HepG2 (cell line): ENCODE data around the gene BDP1. TPM values are rescaled to one million over a fixed set of nuclear protein-coding genes. Genes with fewer than 3 reads are reported as not detected.
"Not testable (repeated sequence)": the region's sequence is repeated elsewhere in the genome, so short reads cannot be mapped to it uniquely, and the experiment has no call there.

Experiments used
- ATAC-seq: fragments of 200-7000 bp; cut with Tn5 transposase; 3 replicates; pipeline ENCODE4 v1.9.1; 2020; ENCODE audit warnings: mild to moderate bottlenecking, moderate library complexity
- BruUV-seq: library from RNA; stranded (reverse); fragments of 400-500 nt; replicated peaks from 2 replicates; lab custom pipeline; 2021; lab: Mats Ljungman, UMichigan
- CTCF ChIA-PET: fragments of 300-600 bp; formaldehyde crosslinking; extraction: SDS; loops from one replicate; lab custom pipeline; 2021; ENCODE audit warnings: low total read pairs, inconsistent platforms, low intra/inter-chr PET ratio; lab: Yijun Ruan, JAX
- POLR2A ChIA-PET: fragments of 350-600 bp; sonication (Branson Sonifier 250); formaldehyde crosslinking; loops from one replicate; lab custom pipeline; 2020; ENCODE audit warnings: antibody characterized with exemption, inconsistent platforms; lab: Yijun Ruan, JAX
- DNase-seq: peaks from one replicate; pipeline ENCODE4 v3.0.0-alpha.2; 2015; ENCODE audit warnings: low spot score
- FAIRE-seq: peaks from 3 replicates; lab custom pipeline; 2011; peaks lifted over from hg19 to GRCh38; lab: Jason Lieb, UNC
- H2AFZ ChIP-seq: one replicate; pipeline ENCODE4 v1.6.1; 2011; ENCODE audit warnings: low read length, inconsistent platforms
- H3K27ac ChIP-seq: fragments of 300-600 bp; 3 replicates; pipeline ENCODE4 v1.8.0; 2011; ENCODE audit warnings: mixed run types, mild to moderate bottlenecking, mixed read lengths, low read length, inconsistent platforms; ENCODE audit not compliant: insufficient read depth; ENCODE audit errors: extremely low read length
- H3K27me3 ChIP-seq, 2 experiments: fragments of 200-600 bp in 1 of 2; 2 replicates in 1 of 2; 3 replicates in 1 of 2; pipeline versions ENCODE4 v1.6.0 to v1.8.0; 2011; ENCODE audit warnings: low read length in 2 of 2, mild to moderate bottlenecking in 2 of 2, moderate library complexity in 2 of 2, inconsistent platforms in 1 of 2; ENCODE audit not compliant: insufficient read depth in 2 of 2, control insufficient read depth in 1 of 2
- H3K36me3 ChIP-seq, 2 experiments: fragments of 200-600 bp in 1 of 2; replicated peaks in 1 of 2; 2 replicates in 1 of 2; 3 replicates in 1 of 2; pipeline versions ENCODE4 v1.5.1 to v1.8.0; 2011; ENCODE audit warnings: low read length in 2 of 2, inconsistent platforms in 1 of 2; ENCODE audit not compliant: insufficient read depth in 2 of 2, control insufficient read depth in 1 of 2
- H3K4me1 ChIP-seq: 2 replicates; pipeline ENCODE4 v1.5.1; 2012; ENCODE audit warnings: low read length, inconsistent platforms; ENCODE audit not compliant: insufficient read depth
- H3K4me2 ChIP-seq: 2 replicates; pipeline ENCODE4 v1.6.0; 2011; ENCODE audit warnings: low read depth, low read length, inconsistent platforms
- H3K4me3 ChIP-seq, 3 experiments: fragments of 200-600 bp in 1 of 3; sonication (generic), shearing (Covaris generic) in 1 of 3; replicated peaks in 1 of 3; 2 replicates each; pipeline ENCODE4 v1.5.1; 2011 to 2016; ENCODE audit warnings: low read length in 3 of 3, inconsistent platforms in 2 of 3, low read depth in 2 of 3, mild to moderate bottlenecking in 2 of 3, control low read depth in 1 of 3, mixed read lengths in 1 of 3; ENCODE audit not compliant: insufficient read depth in 1 of 3
- H3K79me2 ChIP-seq: one replicate; pipeline ENCODE4 v1.6.1; 2011; ENCODE audit warnings: low read length, inconsistent platforms; ENCODE audit not compliant: insufficient read depth
- H3K9ac ChIP-seq: 2 replicates; pipeline ENCODE4 v1.6.0; 2011; ENCODE audit warnings: mild to moderate bottlenecking, low read depth, low read length, inconsistent platforms; ENCODE audit not compliant: insufficient read depth
- H3K9me3 ChIP-seq: 2 replicates; pipeline ENCODE4 v1.5.1; 2012; ENCODE audit warnings: mild to moderate bottlenecking, low read length
- H4K20me1 ChIP-seq: 2 replicates; pipeline ENCODE4 v1.6.0; 2011; ENCODE audit warnings: inconsistent platforms, mild to moderate bottlenecking, low read length, moderate library complexity; ENCODE audit not compliant: insufficient read depth
- WGBS: methylation state at CpG from one replicate; pipeline ENCODE4 v1.1.6; 2017; ENCODE audit warnings: low lambda C conversion rate; 5-methylcytosine and 5-hydroxymethylcytosine counted together
- in situ Hi-C: cut with HindIII; loops from 2 replicates; pipeline ENCODE4 v1.10.0; 2017; ENCODE audit warnings: low pct_unique_long_range_greater_than_20kb; ENCODE audit not compliant: extremely low pct_ligation_motif_present
- intact Hi-C: fragments of 100-400 bp; cut with micrococcal nuclease; formaldehyde crosslinking; loops from one replicate; pipeline ENCODE4 v1.10.0; 2022; ENCODE audit not compliant: unreplicated experiment
- polyA plus RNA-seq, 8 experiments: library from polyadenylated mRNA; depleted of rRNA in 3 of 8; stranded (reverse) in 7 of 8; unstranded in 1 of 8; fragments of >200 nt; fragmentation: Illumina TruSeq in 4 of 8; extraction: Trizol in 4 of 8; gene quantifications; 2 replicates each; pipeline versions ENCODE4 v1.2.1 to v1.2.3, GENCODE V29; 2011 to 2016; ENCODE audit warnings: low read depth in 4 of 8, missing spikeins in 1 of 8, mixed read lengths in 1 of 8; ENCODE audit not compliant: insufficient read depth in 1 of 8
- total RNA-seq, 5 experiments: library from RNA; depleted of rRNA; stranded (reverse); fragments of >200 nt; fragmentation: Illumina TruSeq; extraction: Trizol; gene quantifications; 2 replicates each; pipeline ENCODE4 v1.2.3, GENCODE V29; 2016; ENCODE audit warnings: low read depth in 1 of 5

Gene BDP1
- total and polyA plus RNA-seq, 2 of the 13 experiments (the other 11 are each of a cell fraction or from before 2014, with no cell fraction given), result 10.2 to 22.4 TPM

DNA sequence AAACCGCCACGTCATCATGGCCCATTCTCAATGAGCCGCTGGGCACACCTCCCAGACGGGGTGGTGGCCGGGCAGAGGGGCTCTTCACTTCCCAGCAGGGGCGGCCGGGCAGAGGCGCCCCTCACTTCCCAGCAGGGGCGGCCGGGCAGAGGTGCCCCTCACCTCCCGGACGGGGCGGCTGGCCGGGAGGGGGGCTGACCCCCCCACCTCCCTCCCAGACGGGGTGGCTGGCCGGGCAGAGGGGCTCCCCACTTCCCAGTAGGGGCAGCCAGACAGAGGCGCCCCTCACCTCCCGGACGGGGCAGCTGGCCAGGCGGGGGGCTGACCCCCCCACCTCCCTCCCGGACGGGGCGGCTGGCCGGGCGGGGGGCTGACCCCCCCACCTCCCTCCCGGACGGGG lies 96.1 kb downstream of the BDP1 start:
- DNase-seq, H3K4me2 ChIP-seq, intact Hi-C loops, H3K79me2 ChIP-seq, POLR2A ChIA-PET, ATAC-seq, H3K9ac ChIP-seq, FAIRE-seq, H3K27ac ChIP-seq, H3K4me3 ChIP-seq, H3K9me3 ChIP-seq, CTCF ChIA-PET, H3K27me3 ChIP-seq, H3K4me1 ChIP-seq, BruUV-seq, in situ Hi-C loops, H4K20me1 ChIP-seq, H2AFZ ChIP-seq: not testable (repeated sequence)
- WGBS, result over 99% methylated on average over 8 of the region's 27 CpGs
- H3K36me3 ChIP-seq, result peaks cover 6 to 40% of the 10 kb centered on the region in 2 experiments; a peak in 4 of 5 replicates

DNA sequence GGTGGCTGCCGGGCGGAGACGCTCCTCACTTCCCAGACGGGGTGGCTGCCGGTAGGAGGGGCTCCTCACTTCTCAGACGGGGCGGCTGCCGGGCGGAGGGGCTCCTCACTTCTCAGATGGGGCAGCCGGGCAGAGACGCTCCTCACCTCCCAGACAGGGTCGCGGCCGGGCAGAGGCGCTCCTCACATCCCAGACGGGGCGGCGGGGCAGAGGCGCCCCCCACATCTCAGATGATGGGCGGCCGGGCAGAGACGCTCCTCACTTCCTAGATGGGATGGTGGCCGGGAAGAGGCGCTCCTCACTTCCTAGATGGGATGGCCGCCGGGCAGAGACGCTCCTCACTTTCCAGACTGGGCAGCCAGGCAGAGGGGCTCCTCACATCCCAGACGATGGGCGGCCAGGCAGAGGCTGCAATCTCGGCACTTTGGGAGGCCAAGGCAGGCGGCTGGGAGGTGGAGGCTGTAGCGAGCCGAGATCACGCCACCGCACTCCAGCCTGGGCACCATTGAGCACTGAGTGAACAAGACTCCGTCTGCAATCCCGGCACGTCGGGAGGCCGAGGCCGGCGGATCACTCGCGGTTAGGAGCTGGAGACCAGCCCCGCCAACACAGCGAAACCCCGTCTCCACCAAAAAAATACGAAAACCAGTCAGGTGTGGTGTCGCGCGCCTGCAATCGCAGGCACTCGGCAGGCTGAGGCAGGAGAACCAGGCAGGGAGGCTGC lies 96.7 kb downstream of the BDP1 start:
- ATAC-seq, H3K79me2 ChIP-seq, H3K4me1 ChIP-seq, H3K4me2 ChIP-seq, BruUV-seq, H3K9me3 ChIP-seq, H2AFZ ChIP-seq, H3K9ac ChIP-seq, H3K27me3 ChIP-seq, CTCF ChIA-PET, POLR2A ChIA-PET, intact Hi-C loops, H4K20me1 ChIP-seq, in situ Hi-C loops, FAIRE-seq, H3K4me3 ChIP-seq, DNase-seq, H3K27ac ChIP-seq: not testable (repeated sequence)
- 99% methylated on average over 18 of the region's 53 CpGs for WGBS
- H3K36me3 ChIP-seq, result peaks cover 6 to 39% of the 10 kb centered on the region in 2 experiments; a peak in 4 of 5 replicates
